Measurements from ENCODE around the gene CALB2. TPM values are rescaled to one million over a fixed set of nuclear protein-coding genes. Genes with fewer than 3 reads are reported as not detected.

Gene CALB2
- polyA plus RNA-seq, 4 donors = 0.11 to 1.3 (median 0.51) TPM

DNA sequence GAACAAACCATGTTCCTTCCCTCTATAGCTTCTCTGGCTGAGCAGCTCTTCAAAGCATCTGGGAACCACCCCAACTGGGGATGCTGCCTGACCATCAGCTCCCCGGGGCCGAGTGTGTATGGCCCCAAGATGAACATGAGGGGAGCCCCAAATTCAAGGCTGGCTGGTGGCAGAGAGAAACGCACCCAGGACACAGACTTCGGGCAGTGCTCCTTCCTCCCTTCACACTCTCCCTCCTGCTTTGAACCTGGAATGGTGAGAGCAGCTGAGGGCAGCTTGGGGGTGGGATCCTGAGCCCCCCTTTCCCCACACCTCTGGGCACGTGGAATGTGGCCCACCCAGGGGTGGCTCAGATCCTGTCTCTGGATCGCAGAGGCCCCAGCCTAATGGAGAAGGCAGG is 66.1 kb downstream of the CALB2 start:
- no peak for DNase-seq (ENCODE audit: low read depth in 4 of 4, low spot score in 3 of 4)

DNA sequence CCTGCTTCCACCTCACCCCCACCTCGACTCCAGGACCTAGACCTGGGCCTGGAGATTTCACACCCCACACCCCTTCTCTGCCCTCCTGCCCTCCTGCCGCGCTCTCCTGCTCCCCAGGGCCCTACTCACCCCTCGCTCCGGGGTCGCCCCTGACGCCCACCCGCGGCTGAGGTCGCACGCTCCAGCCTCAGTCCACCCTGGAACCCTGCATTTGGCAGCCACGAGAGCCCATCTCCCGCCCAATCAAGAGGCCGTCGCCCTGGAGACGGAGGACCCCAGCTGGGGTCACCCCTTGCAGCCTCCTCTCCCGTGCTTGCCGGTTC is 67.2 kb downstream of the CALB2 start:
- no peak for DNase-seq (ENCODE audit: low read depth in 4 of 4, low spot score in 3 of 4)

DNA sequence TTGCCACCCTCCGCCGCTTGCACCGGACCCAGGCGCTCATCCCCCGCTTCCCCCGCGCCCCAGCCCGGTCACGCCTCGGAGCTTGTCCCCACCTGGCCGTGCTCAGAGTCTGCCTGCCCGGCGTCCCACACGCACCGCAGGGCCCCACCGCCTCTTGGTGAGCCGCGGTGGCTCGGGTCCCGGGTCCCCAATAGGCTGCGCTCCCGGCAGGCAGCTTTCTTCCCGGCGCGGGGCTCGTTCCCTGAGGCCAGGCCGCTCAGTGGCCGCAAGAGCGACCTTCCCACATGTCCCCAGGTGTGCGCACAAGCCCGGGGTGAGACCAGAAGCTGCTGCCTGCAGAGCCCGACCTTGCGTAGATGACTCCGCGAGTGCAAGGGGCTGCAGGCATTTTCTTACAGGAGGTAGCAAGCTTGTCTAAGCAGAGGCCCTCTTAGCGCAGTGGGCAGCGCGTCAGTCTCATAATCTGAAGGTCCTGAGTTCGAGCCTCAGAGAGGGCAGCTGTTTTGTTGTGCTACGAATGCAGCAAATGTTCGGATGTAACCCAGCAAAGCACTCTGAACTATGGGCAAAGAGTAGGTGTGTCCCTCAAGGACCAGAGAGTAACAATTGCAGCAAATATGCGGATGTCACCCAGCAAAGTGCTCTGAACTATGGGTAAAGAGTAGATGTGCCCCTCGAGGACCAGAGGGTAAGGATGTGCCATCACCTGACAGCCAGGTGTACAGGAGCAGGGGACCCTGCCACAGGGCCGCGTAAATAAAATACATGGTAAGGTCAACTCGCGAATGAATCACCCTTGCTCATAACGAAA is 67.8 kb downstream of the CALB2 start:
- DNase-seq (ENCODE audit: low read depth in 4 of 4, low spot score in 3 of 4) = peak in 2 of 4 donors; percentile 21 to 27

DNA sequence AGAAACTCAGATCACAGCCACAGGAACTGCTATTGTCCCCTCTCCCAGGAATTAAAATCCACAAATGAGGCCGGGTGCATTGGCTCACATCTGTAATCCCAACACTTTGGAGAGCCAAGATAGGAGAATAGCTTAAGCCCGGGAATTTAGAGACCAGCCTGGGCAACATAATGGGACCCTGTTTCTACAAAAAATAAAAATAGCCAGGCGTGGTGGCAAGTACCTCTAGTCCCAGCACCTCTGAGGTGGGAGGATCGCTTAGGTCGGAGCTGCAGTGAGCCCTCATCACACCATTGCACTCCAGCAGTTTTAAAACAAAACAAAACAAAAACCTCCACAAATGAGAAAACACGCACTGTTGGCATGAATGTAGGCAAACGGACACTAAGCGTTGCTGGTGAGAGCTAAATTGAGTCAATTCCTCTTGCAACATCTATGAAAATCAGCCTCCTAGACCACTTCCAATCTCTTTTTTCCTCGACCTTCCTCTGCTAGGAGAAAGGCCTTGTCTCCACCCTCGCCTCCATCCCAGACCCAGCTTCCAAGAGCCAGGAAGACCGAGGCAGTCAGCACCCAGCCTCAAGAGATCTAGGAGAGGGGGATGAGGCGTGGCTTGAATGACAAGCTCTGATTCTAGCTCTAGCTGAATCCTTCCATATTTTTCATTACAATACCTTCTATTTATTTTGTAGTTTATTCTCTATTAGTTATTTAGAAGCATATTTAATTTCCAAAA is 68.5 kb downstream of the CALB2 start:
- no peak for DNase-seq (ENCODE audit: low read depth in 4 of 4, low spot score in 3 of 4)

DNA sequence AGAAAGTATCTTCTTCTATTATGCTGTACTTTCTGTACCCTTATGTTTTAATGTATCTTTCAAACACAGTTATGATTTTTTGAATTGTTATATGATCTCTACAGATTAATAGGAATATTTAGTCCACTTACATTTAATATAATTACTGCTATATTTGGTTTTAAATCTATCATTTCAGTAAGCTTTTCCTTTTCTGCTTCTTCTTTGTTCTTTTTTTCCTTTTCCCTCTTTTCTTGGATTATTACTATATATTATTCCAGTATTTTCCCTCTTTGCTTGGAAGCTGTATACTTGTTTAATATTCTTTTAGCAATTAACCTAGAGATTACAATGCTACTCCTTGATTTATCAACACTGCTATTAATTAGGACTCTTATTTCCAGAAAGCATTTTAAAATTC is 69.9 kb downstream of the CALB2 start:
- no peak for DNase-seq (ENCODE audit: low read depth in 4 of 4, low spot score in 3 of 4)

DNA sequence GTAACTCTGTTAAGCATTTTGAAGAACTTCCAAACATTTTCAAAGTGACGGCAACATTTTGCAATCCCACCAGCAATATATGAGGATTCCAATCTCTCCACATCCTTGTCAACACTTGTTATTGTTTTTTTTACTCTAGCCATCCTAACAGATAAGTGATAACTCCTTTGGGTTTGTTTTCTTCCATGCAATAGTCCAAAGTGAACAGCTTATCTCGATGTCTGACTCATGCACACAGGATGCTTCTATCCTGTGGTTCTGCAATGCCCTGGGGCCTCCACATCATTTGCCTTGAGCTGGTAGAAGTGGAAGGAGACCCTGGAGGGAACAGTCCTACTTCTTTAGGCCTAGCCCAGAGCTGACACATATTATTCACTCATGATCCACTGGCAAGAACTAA is 70.4 kb downstream of the CALB2 start:
- DNase-seq (ENCODE audit: low read depth in 4 of 4, low spot score in 3 of 4) = no peak

DNA sequence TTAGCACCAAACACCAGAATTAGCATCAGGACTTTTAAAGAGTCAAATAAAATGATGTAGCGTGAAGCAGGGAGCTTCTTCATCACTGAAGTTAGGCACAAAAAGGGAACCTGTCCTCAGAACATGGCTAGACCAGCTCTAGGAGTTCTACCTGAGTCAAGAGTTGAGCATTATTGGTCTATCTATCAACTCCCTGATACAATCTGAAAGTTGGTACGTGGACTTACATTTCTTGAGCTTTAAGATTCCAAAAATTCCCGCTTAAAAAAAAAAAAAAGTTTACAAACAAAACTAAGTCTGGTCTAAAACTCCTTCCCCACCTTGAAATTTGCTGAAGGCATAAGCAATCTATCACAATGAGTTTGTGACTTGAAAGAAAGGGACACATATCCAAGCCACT is 71.1 kb downstream of the CALB2 start:
- no peak for DNase-seq (ENCODE audit: low read depth in 4 of 4, low spot score in 3 of 4)

DNA sequence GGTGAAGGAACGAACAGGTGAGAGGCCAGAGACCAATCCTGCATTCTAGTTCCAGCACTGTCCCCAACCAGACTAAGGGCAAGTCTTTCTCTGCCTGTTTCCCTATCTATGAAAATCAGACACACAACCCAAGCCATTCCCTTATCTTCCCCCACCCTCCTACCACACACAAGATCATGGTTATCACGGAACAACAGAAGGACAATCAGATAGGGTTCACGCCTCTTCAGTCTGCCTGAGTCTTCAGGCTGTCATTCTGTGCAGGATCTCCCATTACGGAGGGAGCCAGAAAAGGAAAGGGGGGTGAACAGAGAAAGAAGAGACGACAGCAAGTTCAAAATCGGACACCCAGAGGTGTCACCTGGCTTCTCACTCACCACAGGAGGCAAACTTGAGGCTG is 72.2 kb downstream of the CALB2 start:
- DNase-seq (ENCODE audit: low read depth in 4 of 4, low spot score in 3 of 4) = no peak

DNA sequence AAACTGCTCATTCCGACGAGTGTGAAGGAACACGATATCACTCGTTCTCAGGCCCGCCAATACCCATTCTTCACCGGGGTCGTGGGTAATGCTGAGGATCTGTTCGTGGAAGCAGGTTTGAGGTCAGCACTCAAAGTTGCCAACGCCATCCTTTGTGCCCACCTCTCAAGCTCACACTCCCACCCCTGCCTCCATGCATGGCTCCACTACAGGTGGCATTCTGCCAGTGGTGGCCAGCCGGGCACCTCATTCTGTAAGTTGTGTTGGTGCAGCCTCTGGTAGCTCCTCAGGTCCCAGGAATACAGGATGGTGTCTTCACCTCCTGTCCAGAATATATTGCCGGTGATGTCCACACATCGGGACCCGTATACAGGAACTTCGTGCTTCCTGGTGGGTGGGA is 72.7 kb downstream of the CALB2 start:
- no peak for DNase-seq (ENCODE audit: low read depth in 4 of 4, low spot score in 3 of 4)

DNA sequence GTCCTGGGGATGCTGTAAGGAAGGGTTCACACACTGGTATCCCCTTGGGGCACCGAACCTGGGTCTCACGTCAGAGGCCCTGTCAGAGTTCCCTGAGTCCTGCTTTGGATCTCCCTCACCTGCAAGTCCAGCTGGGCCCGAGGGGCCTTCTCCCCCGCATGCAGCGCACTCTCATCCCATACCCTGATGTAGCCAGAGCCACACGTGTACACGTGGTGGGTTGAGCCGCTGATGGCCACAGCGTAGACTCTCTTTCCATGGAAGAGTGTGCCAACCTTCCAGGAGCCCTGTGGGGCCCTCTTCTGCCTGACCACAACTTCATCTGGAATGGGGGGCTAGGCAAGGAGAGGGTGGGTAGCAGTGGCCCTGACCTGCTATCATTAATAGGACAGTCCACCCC is 73.5 kb downstream of the CALB2 start:
- no peak for DNase-seq (ENCODE audit: low read depth in 4 of 4, low spot score in 3 of 4)

DNA sequence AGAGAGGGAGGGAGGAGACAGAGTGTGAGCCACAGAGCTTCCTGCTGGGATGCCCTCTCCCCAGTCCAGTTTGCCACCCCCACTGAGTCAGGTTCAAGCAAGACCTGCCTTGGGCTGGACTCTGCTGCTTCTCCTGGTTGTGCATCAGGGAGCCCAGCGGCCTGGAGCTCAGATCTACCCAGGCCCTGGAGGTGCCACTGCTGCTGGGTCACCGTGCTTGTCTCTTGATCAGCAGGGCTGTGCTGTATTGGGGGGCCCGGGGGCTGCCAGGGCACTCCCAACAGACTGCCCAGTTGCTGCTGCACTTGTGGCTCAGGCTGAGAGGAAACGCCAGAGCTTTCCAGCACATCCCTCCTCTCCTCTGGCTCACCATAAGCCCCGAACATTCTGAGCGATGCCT is 74.4 kb downstream of the CALB2 start:
- no peak for DNase-seq (ENCODE audit: low read depth in 4 of 4, low spot score in 3 of 4)

DNA sequence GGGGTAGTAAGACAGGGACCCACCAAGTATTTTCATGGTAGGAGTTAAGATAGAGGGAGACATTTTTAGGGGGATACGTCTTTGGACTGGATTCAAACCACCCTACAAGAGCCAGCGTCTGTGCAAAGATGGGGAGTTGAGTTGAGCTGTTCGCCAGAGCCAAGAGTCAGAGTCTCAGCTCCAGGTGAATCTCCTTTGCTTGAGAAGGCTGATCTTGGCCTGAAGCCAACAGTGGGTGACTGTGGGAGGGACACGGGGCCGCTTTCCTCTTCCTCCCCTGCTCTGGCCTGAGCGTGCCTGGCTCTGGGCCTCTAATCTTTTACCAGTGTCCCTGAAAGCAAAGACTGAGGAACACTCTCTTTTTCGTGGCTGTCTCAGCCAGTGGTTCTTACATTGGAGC is 78.0 kb downstream of the CALB2 start:
- DNase-seq (ENCODE audit: low read depth in 4 of 4, low spot score in 3 of 4) = no peak

DNA sequence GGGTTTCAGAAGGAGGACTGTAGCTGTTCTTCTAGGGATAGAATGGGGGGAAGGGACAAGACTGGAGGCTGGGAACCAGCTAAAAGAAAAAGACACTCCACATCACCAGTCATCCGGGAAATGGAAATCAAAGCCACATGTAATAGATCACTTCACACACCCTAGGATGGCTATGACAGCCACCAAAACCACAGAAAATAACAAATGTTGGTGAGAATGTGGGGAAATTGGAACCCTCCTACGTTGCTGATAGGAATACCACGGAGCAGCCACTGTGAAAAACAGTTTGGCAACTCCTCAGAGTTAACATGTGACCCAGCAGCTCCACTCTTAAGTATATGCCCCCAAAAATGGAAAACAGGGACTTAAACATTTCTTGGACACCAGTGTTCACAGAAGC is 81.0 kb downstream of the CALB2 start:
- no peak for DNase-seq (ENCODE audit: low read depth in 4 of 4, low spot score in 3 of 4)

Other genes with a start within 250 kb of the CALB2 start
- gene HYDIN, start 128.0 kb upstream of the CALB2 start, polyA plus RNA-seq (ENCODE audit: insufficient read length in 4 of 4) = 10 to 100 TPM in 3 of 4 donors, 1 to 10 TPM in 1; 3.8 to 16.9 (median 11.8) TPM
- gene CMTR2, start 69.3 kb upstream of the CALB2 start, polyA plus RNA-seq (ENCODE audit: insufficient read length in 4 of 4) = 10 to 100 TPM; 30.1 to 70.1 (median 47.7) TPM
- gene TLE7, start 83.3 kb downstream of the CALB2 start, polyA plus RNA-seq (ENCODE audit: insufficient read length in 4 of 4) = not detected
- 10 to 100 TPM; 17.0 to 20.0 (median 18.0) TPM for gene ZNF23, start 103.5 kb downstream of the CALB2 start, polyA plus RNA-seq (ENCODE audit: insufficient read length in 4 of 4)
- gene ZNF19, start 130.6 kb downstream of the CALB2 start, polyA plus RNA-seq (ENCODE audit: insufficient read length in 4 of 4) = 10 to 100 TPM in 3 of 4 donors, 1 to 10 TPM in 1; 4.7 to 16.5 (median 15.3) TPM
- gene CHST4, start 167.7 kb downstream of the CALB2 start, polyA plus RNA-seq (ENCODE audit: insufficient read length in 4 of 4) = under 1 TPM; 0.17 to 0.38 (median 0.29) TPM
- gene TAT, start 218.4 kb downstream of the CALB2 start, polyA plus RNA-seq (ENCODE audit: insufficient read length in 4 of 4) = under 1 TPM; 0.05 to 0.19 (median 0.08) TPM

Data from left renal pelvis (tissue), 4 donors.